NCI-H345 treated with DMSO at 0.1 percent for 48 hours (cell line): ENCODE data around the gene PTPRG.

Source experiments
- DNase-seq: peaks from one replicate; lab custom pipeline; 2025; ENCODE audit not compliant: unreplicated experiment; lab: John Stamatoyannopoulos, UW

The PTPRG gene

GRCh38 chr3:61985020-61985419, 423.6 kb downstream of the PTPRG start:
- no peak for DNase-seq

DNA sequence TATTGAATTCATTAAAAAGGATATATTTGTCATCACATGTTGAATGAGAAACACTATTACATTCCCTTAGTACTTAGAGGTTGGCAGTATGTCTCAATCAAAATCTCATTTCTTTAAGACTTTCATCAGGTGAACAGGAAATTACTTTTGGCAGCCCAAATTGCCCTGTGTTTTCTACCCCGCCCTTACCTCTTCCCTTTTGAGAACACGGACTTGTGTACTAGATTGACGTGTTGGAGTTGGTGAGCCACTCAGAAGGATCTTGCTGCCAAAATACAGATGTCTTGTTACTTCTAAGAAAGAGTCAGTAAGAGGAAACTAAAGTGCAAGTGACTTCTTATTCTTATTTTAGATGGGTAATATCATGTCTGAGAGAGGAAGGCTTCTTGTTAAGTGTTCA, 425.1 kb downstream of the PTPRG start:
- no peak for DNase-seq

- no peak for DNase-seq
These were observed 428.3 kb downstream of the PTPRG start for GRCh38 chr3:61989681-61990080.

DNA sequence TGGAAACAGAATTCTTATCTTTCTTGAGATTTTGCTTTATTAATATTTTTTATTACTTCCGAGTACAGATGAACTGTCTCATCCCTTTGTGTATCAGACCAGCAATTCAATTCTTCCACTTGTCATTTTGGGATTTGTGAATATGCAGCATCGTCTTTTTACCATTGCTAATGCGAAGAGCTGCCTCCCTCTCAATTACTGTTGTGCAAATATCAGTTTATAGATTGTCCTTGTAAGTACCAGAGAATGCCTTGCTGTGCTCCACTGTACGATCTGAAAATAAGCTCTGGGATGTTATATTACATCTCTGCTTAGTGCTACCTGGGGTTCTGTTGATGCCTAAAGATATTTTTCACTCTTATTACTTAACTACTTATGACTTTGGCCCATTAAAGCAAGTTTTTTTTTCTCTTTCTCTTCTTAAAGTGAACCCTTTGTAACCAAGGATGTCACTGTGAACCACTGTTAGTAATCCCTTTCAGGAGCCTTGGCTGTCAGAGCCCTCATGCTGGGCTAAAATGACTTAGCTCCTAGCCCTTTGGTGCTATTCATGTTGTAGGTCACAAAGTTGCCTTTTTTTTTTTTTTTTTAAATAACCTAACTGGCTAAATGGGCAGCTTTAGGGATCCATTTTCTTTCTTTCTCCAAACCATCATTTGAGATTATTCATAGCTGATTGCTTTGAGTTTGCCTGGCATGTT, 429.1 kb downstream of the PTPRG start:
- no peak for DNase-seq

- no peak for DNase-seq
These were observed 430.3 kb downstream of the PTPRG start for GRCh38 chr3:61991706-61992105.

GRCh38 chr3:61996366-61996765, 435.0 kb downstream of the PTPRG start:
- no peak for DNase-seq

- DNase-seq = no peak
These were observed 435.7 kb downstream of the PTPRG start for GRCh38 chr3:61997101-61997500.

GRCh38 chr3:62003835-62004234, 442.5 kb downstream of the PTPRG start:
- DNase-seq = no peak

- DNase-seq = no peak
These were observed 445.7 kb downstream of the PTPRG start for GRCh38 chr3:62007036-62007435.

DNA sequence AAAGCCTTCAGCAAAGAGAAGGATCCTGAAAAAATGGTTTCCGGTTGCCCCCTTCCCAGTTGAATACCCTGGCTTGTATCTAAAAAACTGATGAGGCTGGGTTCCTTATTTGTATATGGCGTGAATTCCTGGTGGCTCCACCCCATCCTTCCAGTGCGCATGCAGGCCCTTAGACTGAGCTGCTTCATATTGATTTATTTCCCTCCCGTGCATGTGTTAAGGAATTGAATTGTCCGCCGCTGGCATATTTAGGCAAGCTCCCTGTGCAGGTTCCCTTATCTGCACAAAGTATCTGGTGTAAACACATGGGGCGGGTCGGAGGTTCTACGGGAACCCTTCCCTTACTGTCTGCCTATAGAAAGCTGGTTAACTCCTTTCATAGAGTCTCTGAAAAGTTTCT, 449.6 kb downstream of the PTPRG start:
- DNase-seq = no peak

DNA sequence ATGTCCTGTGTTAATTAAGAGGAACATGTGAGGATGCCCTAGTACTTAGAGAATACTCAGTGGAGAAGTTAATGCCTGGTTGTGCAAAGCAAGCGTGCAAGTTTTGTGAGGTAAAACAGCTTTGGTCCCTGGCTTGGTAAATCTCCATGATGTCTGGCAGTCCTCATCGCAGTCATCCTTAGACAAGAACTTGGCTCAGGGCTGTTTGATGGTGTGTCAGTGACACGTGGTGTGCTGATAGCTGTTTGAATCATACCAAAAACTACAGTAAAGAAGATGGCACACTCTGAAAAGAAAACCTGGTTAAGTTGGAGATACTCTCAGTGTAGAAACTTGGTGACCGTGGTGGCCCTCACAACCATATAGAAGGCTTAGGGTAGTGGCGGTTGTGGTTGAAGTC, 450.3 kb downstream of the PTPRG start:
- no peak for DNase-seq

DNA sequence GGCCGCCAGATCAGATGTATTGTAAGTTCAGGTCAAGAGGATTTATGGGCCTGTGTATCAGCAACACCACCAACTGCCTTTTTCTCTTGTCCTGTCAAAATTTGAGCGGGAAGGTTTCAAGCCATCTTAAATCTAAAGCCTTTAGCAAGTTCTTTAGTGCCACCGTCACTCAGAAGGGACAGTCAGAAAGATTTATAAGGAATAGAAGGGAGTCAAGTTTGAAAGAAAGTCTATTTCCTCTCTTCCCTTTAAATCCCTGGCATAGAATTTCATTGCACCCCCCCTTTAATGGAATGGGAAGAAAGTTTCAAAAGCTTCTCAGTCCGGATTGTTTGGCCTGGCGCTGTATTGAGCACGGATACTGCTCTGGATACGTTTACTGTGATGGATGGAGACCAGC, 452.6 kb downstream of the PTPRG start:
- no peak for DNase-seq

DNA sequence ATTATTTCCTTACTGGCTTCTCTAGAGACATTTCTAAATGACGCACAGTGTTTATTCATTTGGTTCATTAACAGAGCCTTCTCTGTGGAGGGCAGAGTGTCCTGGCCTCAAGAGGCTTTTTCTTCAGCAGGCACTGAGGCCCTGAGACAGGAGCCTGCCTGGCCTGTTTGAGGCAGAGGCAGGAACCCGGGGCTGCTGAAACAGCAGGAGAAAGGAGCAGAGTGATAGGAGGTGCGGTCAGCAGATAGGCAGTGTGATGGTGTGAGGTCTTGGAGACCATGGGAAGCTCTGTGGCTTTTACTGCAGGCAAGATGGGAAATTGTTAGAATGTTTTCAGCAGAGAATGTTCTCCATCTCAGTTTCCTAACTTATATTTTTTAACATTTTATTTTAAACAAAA, 453.7 kb downstream of the PTPRG start:
- no peak for DNase-seq

DNA sequence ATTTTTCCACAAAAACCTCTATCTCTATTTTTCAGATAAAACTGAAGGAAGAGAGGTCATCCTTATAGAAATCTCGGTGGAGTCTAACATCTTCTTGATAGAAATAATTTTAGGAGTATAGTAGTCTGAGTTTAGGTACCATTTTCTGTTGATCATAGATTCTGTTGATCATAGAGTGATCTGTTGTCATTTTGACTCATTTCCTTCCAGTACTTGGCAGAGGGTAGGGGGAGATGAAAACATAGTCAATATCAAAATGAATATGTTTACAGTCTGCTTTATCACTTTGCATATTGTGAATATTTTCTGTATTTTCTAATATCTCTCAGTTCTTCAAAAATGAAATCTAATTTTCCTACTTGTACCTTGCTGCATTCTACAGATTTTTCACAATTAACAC, 458.5 kb downstream of the PTPRG start:
- no peak for DNase-seq

DNA sequence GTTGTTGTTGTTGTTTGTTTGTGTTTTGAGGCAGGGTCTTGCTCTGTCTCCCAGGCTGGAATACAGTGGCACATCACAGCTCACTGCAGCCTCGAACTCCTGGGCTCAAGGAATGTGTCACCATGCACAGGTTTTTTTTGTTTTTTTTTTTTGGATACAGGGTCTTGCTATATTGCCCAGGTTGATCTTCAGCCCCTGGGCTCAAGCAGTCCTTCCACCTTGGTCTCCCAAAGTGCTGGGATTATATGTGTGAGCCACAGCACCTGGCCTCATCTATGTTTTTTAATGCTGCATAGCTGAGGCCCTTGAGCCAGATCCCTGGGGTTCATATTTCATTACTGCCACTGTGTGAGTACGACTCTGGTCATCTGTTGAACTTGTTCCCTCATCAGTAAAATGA, 459.3 kb downstream of the PTPRG start:
- DNase-seq = no peak

DNA sequence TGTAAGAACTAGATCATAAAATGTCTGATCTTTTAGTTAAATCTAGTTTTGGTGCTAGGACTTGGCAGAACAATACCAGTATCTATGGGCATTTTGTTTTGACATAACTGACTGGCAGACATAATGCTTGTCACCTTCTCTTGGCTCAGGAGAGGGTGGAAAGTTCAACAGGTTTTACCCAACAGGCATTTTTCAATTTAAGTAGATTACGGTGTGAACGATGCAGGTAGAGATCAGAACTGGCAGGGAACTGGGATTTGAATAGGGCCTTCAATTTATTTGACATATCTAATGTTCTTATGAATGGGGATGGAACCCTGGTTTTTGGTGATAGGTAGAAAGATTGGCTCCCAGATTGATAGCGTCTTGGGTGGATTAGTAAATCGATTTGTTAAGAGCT, 460.9 kb downstream of the PTPRG start:
- no peak for DNase-seq

DNA sequence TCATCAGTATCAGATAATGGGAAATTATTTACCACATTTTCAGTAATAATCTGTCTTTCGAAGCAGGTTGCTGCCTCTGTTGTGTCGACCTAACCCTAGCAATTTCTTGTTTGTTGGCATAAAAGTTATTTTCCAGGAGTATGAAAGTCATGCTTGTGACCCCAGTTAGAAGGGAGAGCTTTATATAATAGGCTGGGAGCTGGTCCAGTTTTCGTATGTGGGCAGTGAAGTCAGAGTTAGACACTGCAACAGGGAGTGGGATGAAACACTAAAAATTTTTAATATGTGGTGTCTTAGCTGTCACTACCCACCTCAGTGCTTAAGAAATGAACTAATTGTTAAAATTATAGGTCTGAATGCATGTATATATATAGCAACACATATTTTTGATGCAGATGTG, 463.5 kb downstream of the PTPRG start:
- DNase-seq = no peak

DNA sequence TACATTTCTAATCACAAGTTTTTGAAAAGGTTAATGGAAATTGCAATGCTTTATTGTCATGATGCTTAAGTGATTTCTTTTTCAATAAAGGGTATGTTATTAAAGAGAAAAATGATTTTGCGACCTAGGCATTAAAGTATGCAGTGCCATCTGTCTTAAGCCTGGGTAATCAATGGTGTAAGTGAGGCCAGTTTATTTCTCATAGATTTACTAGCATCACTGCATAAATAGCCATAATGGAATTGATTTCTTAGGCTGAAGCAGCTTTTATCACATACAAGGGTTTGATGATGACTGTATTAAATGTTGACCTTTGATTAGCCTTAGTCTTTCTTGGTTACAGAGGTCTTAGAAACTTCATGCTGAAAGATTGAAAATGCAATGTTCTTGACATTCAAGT, 464.5 kb downstream of the PTPRG start:
- no peak for DNase-seq

DNA sequence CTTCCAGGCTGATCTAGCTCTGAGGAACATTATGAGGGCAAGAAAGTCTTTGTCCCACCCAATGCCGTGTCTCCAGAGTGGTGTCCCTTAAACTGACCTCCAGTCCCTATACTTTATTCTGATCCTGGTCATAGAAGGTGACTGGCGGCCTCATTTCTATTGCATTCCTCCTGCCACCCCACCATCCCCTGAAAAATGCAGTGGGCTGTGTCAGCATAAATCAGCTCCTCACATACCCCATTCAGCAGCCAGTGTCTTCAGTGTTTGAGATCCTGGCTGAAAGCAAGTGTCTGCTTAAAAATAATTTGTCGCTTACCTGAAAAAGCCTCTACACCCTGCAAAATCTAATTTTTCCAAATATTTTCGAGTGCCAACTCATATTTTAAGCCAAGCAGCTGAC, 465.9 kb downstream of the PTPRG start:
- DNase-seq = no peak

GRCh38 chr3:62027796-62028195, 466.4 kb downstream of the PTPRG start:
- no peak for DNase-seq

GRCh38 chr3:62028236-62028635, 466.9 kb downstream of the PTPRG start:
- DNase-seq = no peak

DNA sequence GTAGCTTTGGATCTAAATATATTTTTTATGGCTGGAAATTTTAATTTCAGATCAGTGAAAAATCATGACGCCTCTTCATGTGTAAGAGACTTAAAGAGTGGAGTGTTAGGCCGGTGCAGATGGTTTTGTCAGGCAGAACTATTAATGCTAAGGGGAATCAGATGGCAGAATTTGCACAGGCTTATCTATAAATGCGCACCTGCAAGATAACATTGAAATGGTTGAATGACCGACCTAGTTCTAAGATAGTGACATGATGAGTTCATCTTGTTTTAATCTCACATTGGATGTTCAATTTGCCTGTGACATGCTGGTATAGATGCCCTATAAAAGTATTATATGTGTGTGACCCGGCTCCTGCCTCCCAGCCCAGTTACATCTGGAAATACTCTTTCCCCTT, 471.4 kb downstream of the PTPRG start:
- DNase-seq = no peak

DNA sequence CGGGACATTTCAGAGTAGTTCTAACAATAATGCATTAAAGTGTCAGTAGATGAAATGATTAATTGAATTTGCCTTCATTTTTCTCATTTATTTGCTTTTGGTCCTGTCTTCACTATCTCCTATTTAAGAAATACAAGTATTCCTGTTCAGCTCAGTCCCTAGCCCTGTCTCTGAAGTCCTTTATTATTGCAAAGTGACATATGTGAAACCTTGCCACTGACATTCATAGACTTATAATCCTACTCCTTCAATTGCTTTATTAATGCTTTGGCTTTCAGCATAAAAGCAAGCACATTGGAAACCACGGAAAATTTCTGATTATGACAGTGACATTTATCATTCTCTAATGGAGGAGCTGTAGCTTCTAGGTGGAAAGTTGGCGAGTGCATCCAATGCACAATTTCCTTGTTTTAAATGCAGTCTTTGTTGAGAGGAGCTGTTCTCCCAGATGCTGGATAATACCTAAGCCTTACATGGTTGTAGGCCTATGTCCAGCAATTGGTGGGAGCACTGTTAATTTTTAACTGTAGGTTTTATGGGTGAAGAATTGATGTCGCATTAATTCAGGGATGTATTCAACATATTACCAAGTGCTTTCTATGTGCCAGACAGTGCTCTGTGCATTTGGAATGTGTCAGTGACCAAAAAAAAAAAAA, 474.2 kb downstream of the PTPRG start:
- DNase-seq = no peak
